ENCODE data around the gene SMIM29. TPM values are rescaled to one million over a fixed set of nuclear protein-coding genes. Genes with fewer than 3 reads are reported as not detected.
"Not testable (repeated sequence)": the region's sequence is repeated elsewhere in the genome, so short reads cannot be mapped to it uniquely, and the experiment has no call there.

SMIM29 gene
- total RNA-seq, 2 donors from 2014 or later, result 7.2 to 7.9 TPM

GRCh38 chr6:34267746-34268145, 18.9 kb upstream of the SMIM29 start:
- H3K4me3 ChIP-seq (ENCODE audit: low read length), result no peak overlapping the region
- no peak for TF ChIP-seq CTCF (conservative IDR thresholded peaks at IDR 0.05)
- 88 to 100% methylated on average over 1 to 2 of the region's 2 CpGs for WGBS, 2 experiments (ENCODE audit: insufficient coverage in 1 of 2, insufficient read length in 1 of 2)
- H3K27me3 ChIP-seq (ENCODE audit: control insufficient read depth, insufficient read depth, low read length, poor library complexity, severe bottlenecking), result no peaks in the 10 kb centered on the region
- H3K9ac ChIP-seq (ENCODE audit: extremely low read depth, low read length, poor library complexity, severe bottlenecking), result no peak overlapping the region
- Mint-ChIP-seq H3K27ac (no peak overlapping the region), H3K9me3 (peaks cover 23% of the 10 kb centered on the region), H3K36me3 (ENCODE audit: low read depth) (peaks cover 2% of the 10 kb centered on the region), H3K27me3 (ENCODE audit: insufficient read depth) (peaks cover 9% of the 10 kb centered on the region), H3K4me1 (no peaks in the 10 kb centered on the region), H3K4me3 (no peak overlapping the region)
- no peaks in the 10 kb centered on the region for H3K4me1 ChIP-seq (ENCODE audit: control insufficient read depth, insufficient read depth, low read length)
- DNase-seq, result no peak
- H3K36me3 ChIP-seq (ENCODE audit: control insufficient read depth, insufficient read depth, low read length), result no peaks in the 10 kb centered on the region
- no peak overlapping the region for H3K27ac ChIP-seq (ENCODE audit: low read depth, low read length)
- peaks cover 20% of the 10 kb centered on the region for H3K9me3 ChIP-seq (ENCODE audit: control insufficient read depth, low read length)

DNA sequence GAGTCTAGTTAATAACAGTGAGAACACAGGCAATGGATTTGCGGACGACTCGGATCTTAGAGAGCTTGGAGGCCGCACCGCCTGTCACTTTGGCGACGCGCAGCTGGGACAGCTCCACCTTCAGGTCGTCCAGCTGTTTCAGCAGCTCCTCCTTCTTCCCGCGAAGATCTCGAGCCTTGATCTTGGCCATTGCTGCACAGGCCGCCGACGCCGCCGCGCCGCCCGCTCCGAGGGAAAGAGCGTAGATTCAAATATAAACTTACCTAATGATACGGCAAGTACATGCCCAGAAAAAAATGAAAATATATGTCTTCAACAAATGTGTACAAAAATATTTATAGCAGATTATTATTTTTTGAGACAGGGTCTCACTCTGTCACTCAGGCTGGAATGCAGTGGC, 14.7 kb upstream of the SMIM29 start:
- peak; percentile 8 for TF ChIP-seq CTCF (conservative IDR thresholded peaks at IDR 0.05)
- H3K4me1 ChIP-seq (ENCODE audit: control insufficient read depth, insufficient read depth, low read length), result not testable (repeated sequence)
- peaks cover 38% of the 10 kb centered on the region for H3K9me3 Mint-ChIP-seq

DNA sequence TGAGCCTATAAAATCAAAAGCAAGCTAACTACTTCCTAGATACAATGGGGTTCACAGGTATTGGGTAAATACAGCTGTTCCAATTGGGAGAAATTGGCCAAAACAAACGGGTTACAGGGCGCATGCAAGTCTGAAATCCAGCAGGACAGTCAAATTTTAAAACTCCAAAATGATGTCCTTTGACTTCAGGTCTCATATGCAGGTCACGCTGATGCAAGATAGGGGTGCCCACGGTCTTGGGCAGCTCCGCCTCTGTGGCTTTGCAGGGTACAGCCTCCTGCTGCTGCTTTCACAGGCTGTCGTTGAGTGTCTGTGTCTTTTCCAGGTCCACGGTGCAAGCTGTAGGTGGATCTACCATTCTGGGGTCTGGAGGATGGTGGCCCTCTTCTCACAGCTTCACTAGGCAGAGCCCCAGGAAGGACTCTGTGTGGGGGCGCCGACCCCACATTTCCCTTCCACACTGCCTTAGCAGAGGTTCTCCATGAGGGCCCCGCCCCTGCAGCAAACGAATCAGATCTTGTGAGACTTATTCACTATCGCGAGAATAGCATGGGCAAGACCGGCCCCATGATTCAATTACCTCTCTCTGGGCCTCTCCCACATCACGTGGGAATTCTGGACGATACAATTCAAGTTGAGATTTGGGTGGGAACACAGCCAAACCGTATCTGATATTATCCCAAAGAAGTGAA, 11.9 kb upstream of the SMIM29 start:
- no peak overlapping the region for H3K27ac Mint-ChIP-seq
- 87 to 91% methylated on average over 10 to 17 of the region's 17 CpGs for WGBS, 2 experiments (ENCODE audit: insufficient coverage in 1 of 2, insufficient read length in 1 of 2)
- H3K4me1 ChIP-seq (ENCODE audit: control insufficient read depth, insufficient read depth, low read length), result no peaks in the 10 kb centered on the region

More for the DNA sequence above, 14.7 kb upstream of the SMIM29 start:
- not testable (repeated sequence) for H3K27ac Mint-ChIP-seq; H3K27ac ChIP-seq (ENCODE audit: low read depth, low read length); H3K4me3 ChIP-seq (ENCODE audit: low read length); H3K36me3 Mint-ChIP-seq (ENCODE audit: low read depth); DNase-seq; H3K27me3 ChIP-seq (ENCODE audit: control insufficient read depth, insufficient read depth, low read length, poor library complexity, severe bottlenecking); H3K36me3 ChIP-seq (ENCODE audit: control insufficient read depth, insufficient read depth, low read length); H3K9ac ChIP-seq (ENCODE audit: extremely low read depth, low read length, poor library complexity, severe bottlenecking); H3K4me3 Mint-ChIP-seq; H3K4me1 Mint-ChIP-seq; H3K27me3 Mint-ChIP-seq (ENCODE audit: insufficient read depth)
- peaks cover 22% of the 10 kb centered on the region for H3K9me3 ChIP-seq (ENCODE audit: control insufficient read depth, low read length)
- 96% methylated on average over 11 to 23 of the region's 23 CpGs for WGBS, 2 experiments (ENCODE audit: insufficient coverage in 1 of 2, insufficient read length in 1 of 2)

More for the DNA sequence above, 11.9 kb upstream of the SMIM29 start:
- TF ChIP-seq CTCF (conservative IDR thresholded peaks at IDR 0.05), result no peak
- Mint-ChIP-seq H3K36me3 (ENCODE audit: low read depth) (peaks cover 4% of the 10 kb centered on the region), H3K9me3 (peaks cover 36% of the 10 kb centered on the region), H3K4me3 (no peak overlapping the region), H3K4me1 (no peaks in the 10 kb centered on the region), H3K27me3 (ENCODE audit: insufficient read depth) (peaks cover 7% of the 10 kb centered on the region)
- no peak overlapping the region for H3K4me3 ChIP-seq (ENCODE audit: low read length)
- H3K27ac ChIP-seq (ENCODE audit: low read depth, low read length), result no peak overlapping the region
- peaks cover 17% of the 10 kb centered on the region for H3K9me3 ChIP-seq (ENCODE audit: control insufficient read depth, low read length)
- H3K36me3 ChIP-seq (ENCODE audit: control insufficient read depth, insufficient read depth, low read length), result no peaks in the 10 kb centered on the region
- H3K27me3 ChIP-seq (ENCODE audit: control insufficient read depth, insufficient read depth, low read length, poor library complexity, severe bottlenecking), result no peaks in the 10 kb centered on the region
- H3K9ac ChIP-seq (ENCODE audit: extremely low read depth, low read length, poor library complexity, severe bottlenecking), result no peak overlapping the region
- no peak for DNase-seq
